Rectal smooth muscle tissue (tissue), 1 donor: Measurements from ENCODE around the gene NUAK1.

Source experiments
- H3K27ac ChIP-seq: one replicate; pipeline ENCODE4 v1.7.0; 2013; ENCODE audit warnings: low read depth, low read length, inconsistent platforms
- H3K27me3 ChIP-seq: one replicate; pipeline ENCODE4 v1.7.0; 2013; ENCODE audit warnings: low read length; ENCODE audit not compliant: control insufficient read depth, insufficient read depth
- H3K36me3 ChIP-seq: one replicate; pipeline ENCODE4 v1.7.0; 2013; ENCODE audit warnings: low read length; ENCODE audit not compliant: control insufficient read depth, insufficient read depth
- H3K4me1 ChIP-seq: one replicate; pipeline ENCODE4 v1.7.0; 2013; ENCODE audit warnings: low read length; ENCODE audit not compliant: control insufficient read depth, insufficient read depth
- H3K4me3 ChIP-seq: one replicate; pipeline ENCODE4 v1.7.0; 2013; ENCODE audit warnings: low read length
- H3K9ac ChIP-seq: one replicate; pipeline ENCODE4 v1.7.0; 2013; ENCODE audit warnings: low read length

NUAK1 gene

GRCh38 chr12:106035421-106035820 is 103.3 kb downstream of the NUAK1 start:
- Histone ChIP-seq H3K4me3 (no peak overlapping the region), H3K27ac (no peak overlapping the region), H3K27me3 (no peaks in the 10 kb centered on the region), H3K4me1 (no peaks in the 10 kb centered on the region), H3K9ac (no peak overlapping the region), H3K36me3 (no peaks in the 10 kb centered on the region)

- no peaks in the 10 kb centered on the region for H3K27me3 ChIP-seq
- H3K4me1 ChIP-seq = no peaks in the 10 kb centered on the region
- no peak overlapping the region for H3K9ac ChIP-seq
- no peaks in the 10 kb centered on the region for H3K36me3 ChIP-seq
- H3K4me3 ChIP-seq = no peak overlapping the region
- H3K27ac ChIP-seq = no peak overlapping the region
Measured at GRCh38 chr12:106034316-106034715, 104.4 kb downstream of the NUAK1 start.

- H3K27me3 ChIP-seq = no peaks in the 10 kb centered on the region
- no peaks in the 10 kb centered on the region for H3K4me1 ChIP-seq
- H3K4me3 ChIP-seq = no peak overlapping the region
- no peak overlapping the region for H3K27ac ChIP-seq
- H3K36me3 ChIP-seq = no peaks in the 10 kb centered on the region
- H3K9ac ChIP-seq = no peak overlapping the region
Measured at GRCh38 chr12:106033161-106033675, 105.5 kb downstream of the NUAK1 start.

GRCh38 chr12:106032623-106032925 is 106.2 kb downstream of the NUAK1 start:
- H3K27ac ChIP-seq = no peak overlapping the region
- no peaks in the 10 kb centered on the region for H3K27me3 ChIP-seq
- H3K9ac ChIP-seq = no peak overlapping the region
- H3K4me1 ChIP-seq = no peaks in the 10 kb centered on the region
- no peak overlapping the region for H3K4me3 ChIP-seq
- H3K36me3 ChIP-seq = no peaks in the 10 kb centered on the region

- Histone ChIP-seq H3K27me3 (no peaks in the 10 kb centered on the region), H3K9ac (no peak overlapping the region), H3K4me1 (no peaks in the 10 kb centered on the region), H3K27ac (no peak overlapping the region), H3K4me3 (no peak overlapping the region), H3K36me3 (no peaks in the 10 kb centered on the region)
Measured at GRCh38 chr12:106031761-106032622, 106.8 kb downstream of the NUAK1 start.

GRCh38 chr12:106030210-106031071 is 108.3 kb downstream of the NUAK1 start:
- Histone ChIP-seq H3K27me3 (no peaks in the 10 kb centered on the region), H3K27ac (no peak overlapping the region), H3K4me3 (no peak overlapping the region), H3K36me3 (no peaks in the 10 kb centered on the region), H3K4me1 (no peaks in the 10 kb centered on the region), H3K9ac (no peak overlapping the region)

GRCh38 chr12:106029532-106029931 is 109.2 kb downstream of the NUAK1 start:
- Histone ChIP-seq H3K36me3 (no peaks in the 10 kb centered on the region), H3K27me3 (no peaks in the 10 kb centered on the region), H3K4me1 (no peaks in the 10 kb centered on the region), H3K9ac (no peak overlapping the region), H3K4me3 (no peak overlapping the region), H3K27ac (no peak overlapping the region)

- Histone ChIP-seq H3K27ac (no peak overlapping the region), H3K27me3 (no peaks in the 10 kb centered on the region), H3K4me3 (no peak overlapping the region), H3K36me3 (no peaks in the 10 kb centered on the region), H3K4me1 (no peaks in the 10 kb centered on the region), H3K9ac (no peak overlapping the region)
Measured at GRCh38 chr12:106027911-106028310, 110.8 kb downstream of the NUAK1 start.

GRCh38 chr12:106027286-106027685 is 111.5 kb downstream of the NUAK1 start:
- no peak overlapping the region for H3K27ac ChIP-seq
- no peaks in the 10 kb centered on the region for H3K4me1 ChIP-seq
- no peaks in the 10 kb centered on the region for H3K27me3 ChIP-seq
- no peak overlapping the region for H3K4me3 ChIP-seq
- no peak overlapping the region for H3K9ac ChIP-seq
- H3K36me3 ChIP-seq = no peaks in the 10 kb centered on the region

- no peak overlapping the region for H3K27ac ChIP-seq
- H3K27me3 ChIP-seq = no peaks in the 10 kb centered on the region
Measured at GRCh38 chr12:106025129-106025528, 113.6 kb downstream of the NUAK1 start.

GRCh38 chr12:106023039-106023438 is 115.7 kb downstream of the NUAK1 start:
- Histone ChIP-seq H3K27ac (no peak overlapping the region), H3K9ac (no peak overlapping the region), H3K4me1 (no peaks in the 10 kb centered on the region), H3K27me3 (no peaks in the 10 kb centered on the region), H3K36me3 (no peaks in the 10 kb centered on the region), H3K4me3 (no peak overlapping the region)

More at GRCh38 chr12:106025129-106025528, 113.6 kb downstream of the NUAK1 start:
- Histone ChIP-seq H3K4me3 (no peak overlapping the region), H3K36me3 (no peaks in the 10 kb centered on the region), H3K9ac (no peak overlapping the region), H3K4me1 (no peaks in the 10 kb centered on the region)

- Histone ChIP-seq H3K36me3 (no peaks in the 10 kb centered on the region), H3K4me1 (no peaks in the 10 kb centered on the region), H3K9ac (no peak overlapping the region), H3K4me3 (no peak overlapping the region), H3K27me3 (no peaks in the 10 kb centered on the region), H3K27ac (no peak overlapping the region)
Measured at GRCh38 chr12:106022568-106023012, 116.2 kb downstream of the NUAK1 start.
